ENCODE measurements around the gene TMEM269.
"Not testable (repeated sequence)": the region's sequence is repeated elsewhere in the genome, so short reads cannot be mapped to it uniquely, and the experiment has no call there.

TMEM269 gene

GRCh38 chr1:42779725-42780124, 5.1 kb upstream of the TMEM269 start:
- no peak for DNase-seq

GRCh38 chr1:42780176-42780575, 4.6 kb upstream of the TMEM269 start:
- DNase-seq: no peak

GRCh38 chr1:42783092-42783491, 1.7 kb upstream of the TMEM269 start:
- DNase-seq: no peak

- DNase-seq: no peak
Observed at GRCh38 chr1:42784547-42784945, 245 bp upstream of the TMEM269 start.

- no peak for DNase-seq
Observed at GRCh38 chr1:42786097-42786496, 1.3 kb downstream of the TMEM269 start.

- DNase-seq: no peak
Observed at GRCh38 chr1:42788021-42788420, 3.2 kb downstream of the TMEM269 start.

- no peak for DNase-seq
Observed at GRCh38 chr1:42793824-42794223, 9.0 kb downstream of the TMEM269 start.

GRCh38 chr1:42797414-42797813, 12.6 kb downstream of the TMEM269 start:
- DNase-seq: no peak

GRCh38 chr1:42797979-42798378, 13.2 kb downstream of the TMEM269 start:
- DNase-seq: no peak

- DNase-seq: no peak
Observed at GRCh38 chr1:42801832-42802473, 17.2 kb downstream of the TMEM269 start.

- DNase-seq: no peak
Observed at GRCh38 chr1:42806171-42806570, 21.4 kb downstream of the TMEM269 start.

- no peak for DNase-seq
Observed at GRCh38 chr1:42806593-42806992, 21.8 kb downstream of the TMEM269 start.

- DNase-seq: peak; percentile 21
Observed at GRCh38 chr1:42807056-42807668, 22.4 kb downstream of the TMEM269 start.

GRCh38 chr1:42814815-42815214, 30.0 kb downstream of the TMEM269 start:
- not testable (repeated sequence) for DNase-seq

- DNase-seq: no peak
Observed at GRCh38 chr1:42815941-42816584, 31.3 kb downstream of the TMEM269 start.

- DNase-seq: peak; percentile 97
Observed at GRCh38 chr1:42816585-42817439, 32.0 kb downstream of the TMEM269 start, which contains the start of the genes ERMAP and SVBP. ERMAP (plus strand) TSS chr1:42817122; CDS start chr1:42830449, 13,327 bp downstream. SVBP (minus strand) TSS chr1:42817397; CDS start chr1:42816544, 853 bp downstream.

GRCh38 chr1:42817440-42817767, 32.6 kb downstream of the TMEM269 start:
- DNase-seq: no peak

- no peak for DNase-seq
Observed at GRCh38 chr1:42817976-42818375, 33.2 kb downstream of the TMEM269 start.

GRCh38 chr1:42820813-42821212, 36.0 kb downstream of the TMEM269 start:
- DNase-seq: no peak

GRCh38 chr1:42821690-42822089, 36.9 kb downstream of the TMEM269 start:
- DNase-seq: no peak

GRCh38 chr1:42822800-42823392, 38.1 kb downstream of the TMEM269 start:
- peak; percentile 24 for DNase-seq

GRCh38 chr1:42824481-42825035, 39.8 kb downstream of the TMEM269 start:
- no peak for DNase-seq

Data from retina (tissue), 1 donor.